MM.1S (cell line): ENCODE results near the gene RPL29.

Experiments used
- DNase-seq: peaks from one replicate; pipeline ENCODE4 v3.0.0-alpha.2; 2015
- H2AFZ ChIP-seq: fragments of 300-600 bp; sonication (generic); 2 replicates; pipeline ENCODE4 v1.6.0; 2016; ENCODE audit warnings: antibody characterized with exemption, low read length
- H3F3A ChIP-seq: fragments of 300-600 bp; sonication (generic); 2 replicates; pipeline ENCODE4 v1.6.1; 2016; ENCODE audit warnings: mild to moderate bottlenecking, antibody characterized with exemption, low read length, moderate library complexity, mixed read lengths; ENCODE audit not compliant: insufficient read depth
- H3K27ac ChIP-seq: fragments of 300-600 bp; sonication (generic); 2 replicates; pipeline ENCODE4 v1.5.1; 2016; ENCODE audit warnings: mild to moderate bottlenecking, low read length
- H3K27me3 ChIP-seq: fragments of 300-600 bp; sonication (generic); replicated peaks from 2 replicates; pipeline ENCODE4 v1.6.0; 2016; ENCODE audit warnings: low read length; ENCODE audit not compliant: insufficient read depth
- H3K36me3 ChIP-seq: fragments of 300-600 bp; sonication (generic); replicated peaks from 2 replicates; pipeline ENCODE4 v1.6.1; 2016; ENCODE audit warnings: mild to moderate bottlenecking, low read length, mixed read lengths; ENCODE audit not compliant: insufficient read depth
- H3K4me1 ChIP-seq: fragments of 300-600 bp; sonication (generic); 2 replicates; pipeline ENCODE4 v1.6.1; 2016; ENCODE audit warnings: low read length, mixed read lengths
- H3K4me2 ChIP-seq: fragments of 300-600 bp; sonication (generic); 2 replicates; pipeline ENCODE4 v1.6.0; 2016; ENCODE audit warnings: low read depth, low read length
- H3K4me3 ChIP-seq: fragments of 300-600 bp; sonication (generic); 2 replicates; pipeline ENCODE4 v1.5.1; 2016; ENCODE audit warnings: low read length, mixed read lengths
- H3K79me2 ChIP-seq: fragments of 300-600 bp; sonication (generic); 2 replicates; pipeline ENCODE4 v1.6.1; 2016; ENCODE audit warnings: mixed run types, low read length, mixed read lengths
- H3K9ac ChIP-seq: fragments of 300-600 bp; sonication (generic); 2 replicates; pipeline ENCODE4 v1.6.1; 2016; ENCODE audit warnings: low read length, mixed read lengths
- H3K9me2 ChIP-seq: fragments of 300-600 bp; sonication (generic); replicated peaks from 2 replicates; pipeline ENCODE4 v1.6.1; 2016; ENCODE audit warnings: mild to moderate bottlenecking, low read length, mixed read lengths; ENCODE audit not compliant: insufficient read depth
- H3K9me3 ChIP-seq: fragments of 300-600 bp; sonication (generic); replicated peaks from 2 replicates; pipeline ENCODE4 v1.6.1; 2016; ENCODE audit warnings: mild to moderate bottlenecking, low read length, mixed read lengths; ENCODE audit not compliant: insufficient read depth
- H4K20me1 ChIP-seq: fragments of 300-600 bp; sonication (generic); 2 replicates; pipeline ENCODE4 v1.6.1; 2016; ENCODE audit warnings: mild to moderate bottlenecking, low read length, moderate library complexity, mixed read lengths; ENCODE audit not compliant: insufficient read depth
- CTCF ChIP-seq: fragments of 300-600 bp; sonication (generic); IDR thresholded peaks from 2 replicates; pipeline ENCODE4 v1.5.1; 2016; ENCODE audit warnings: antibody characterized with exemption, low read length, mixed read lengths
- EZH2 ChIP-seq: fragments of 300-600 bp; sonication (generic); optimal IDR thresholded peaks from 2 replicates; pipeline ENCODE3; 2017; ENCODE audit warnings: low read depth, mild to moderate bottlenecking, antibody characterized with exemption, low read length, mixed read lengths
- EZH2phosphoT487 ChIP-seq: fragments of 300-600 bp; sonication (generic); IDR thresholded peaks from 2 replicates; pipeline ENCODE4 v1.6.1; 2018; ENCODE audit warnings: antibody characterized with exemption, low read length

RPL29 gene

GRCh38 chr3:52023101-52023770, 27.5 kb upstream of the RPL29 start:
- Histone ChIP-seq H3K27me3 (no peaks in the 10 kb centered on the region), H3K9ac (no peak overlapping the region), H3K4me1 (no peaks in the 10 kb centered on the region), H3F3A (no peaks in the 10 kb centered on the region), H2AFZ (no peak overlapping the region), H3K9me2 (no peaks in the 10 kb centered on the region), H3K9me3 (no peaks in the 10 kb centered on the region), H3K27ac (no peak overlapping the region), H3K4me3 (no peak overlapping the region), H3K4me2 (no peak overlapping the region), H3K36me3 (no peaks in the 10 kb centered on the region), H3K79me2 (no peaks in the 10 kb centered on the region), H4K20me1 (no peaks in the 10 kb centered on the region)
- no peak for DNase-seq
- TF ChIP-seq CTCF = no peak
- TF ChIP-seq EZH2phosphoT487 = no peak
- no peak for TF ChIP-seq EZH2

- Histone ChIP-seq H3K4me1 (no peaks in the 10 kb centered on the region), H3K9me2 (no peaks in the 10 kb centered on the region), H3K9me3 (no peaks in the 10 kb centered on the region), H3K27ac (no peak overlapping the region), H2AFZ (no peak overlapping the region), H3K27me3 (no peaks in the 10 kb centered on the region), H3K79me2 (no peaks in the 10 kb centered on the region), H3K4me2 (no peak overlapping the region), H3K36me3 (no peaks in the 10 kb centered on the region), H3K4me3 (no peak overlapping the region), H3K9ac (no peak overlapping the region), H4K20me1 (no peaks in the 10 kb centered on the region), H3F3A (no peaks in the 10 kb centered on the region)
- DNase-seq = no peak
- no peak for TF ChIP-seq EZH2
- TF ChIP-seq CTCF = no peak
- no peak for TF ChIP-seq EZH2phosphoT487
These were observed 26.8 kb upstream of the RPL29 start for GRCh38 chr3:52022323-52023100.

- Histone ChIP-seq H3K4me1 (no peaks in the 10 kb centered on the region), H3K9me2 (no peaks in the 10 kb centered on the region), H3K4me2 (no peak overlapping the region), H3K27me3 (no peaks in the 10 kb centered on the region), H3K4me3 (no peak overlapping the region), H3F3A (no peaks in the 10 kb centered on the region), H2AFZ (no peak overlapping the region), H3K79me2 (no peaks in the 10 kb centered on the region), H3K27ac (no peak overlapping the region), H4K20me1 (no peaks in the 10 kb centered on the region), H3K36me3 (no peaks in the 10 kb centered on the region), H3K9me3 (no peaks in the 10 kb centered on the region), H3K9ac (no peak overlapping the region)
- DNase-seq = no peak
- TF ChIP-seq EZH2phosphoT487 = no peak
- no peak for TF ChIP-seq EZH2
- no peak for TF ChIP-seq CTCF
These were observed 26.0 kb upstream of the RPL29 start for GRCh38 chr3:52021489-52022268.
